Measurements from ENCODE around the gene ACVR2B. TPM values are rescaled to one million over a fixed set of nuclear protein-coding genes. Genes with fewer than 3 reads are reported as not detected.

Gene ACVR2B
- total and polyA plus RNA-seq, 2 of the 13 experiments (the other 11 are each of a cell fraction or from before 2014, with no cell fraction given): 10.0 to 12.7 TPM

- TF ChIP-seq PATZ1 (CRISPR knock-in tag; IDR thresholded peaks at IDR 0.05) (no peak; the same call in 1 of the 2 replicates), ZNF644 (CRISPR knock-in tag; IDR thresholded peaks at IDR 0.05; ENCODE audit: low read depth) (no peak), KMT2A (CRISPR knock-in tag; IDR thresholded peaks at IDR 0.05) (peak; percentile 9), SRSF1 (optimal IDR thresholded peaks at IDR 0.05; ENCODE audit: low read depth, low read length) (no peak), NR2C2 (CRISPR knock-in tag; IDR thresholded peaks at IDR 0.05; ENCODE audit: borderline replicate concordance) (no peak), IRF9 (CRISPR knock-in tag; IDR thresholded peaks at IDR 0.05; ENCODE audit: borderline replicate concordance) (0 out of 2 replicates have a peak, but pooled peaks have one; percentile 6), ELK4 (CRISPR knock-in tag; IDR thresholded peaks at IDR 0.05; ENCODE audit: borderline replicate concordance) (no peak), PRDM10 (CRISPR knock-in tag; IDR thresholded peaks at IDR 0.05; ENCODE audit: low read depth) (no peak), SMYD3 (CRISPR knock-in tag; IDR thresholded peaks at IDR 0.05) (no peak), ZNF350 (CRISPR knock-in tag; IDR thresholded peaks at IDR 0.05; ENCODE audit: borderline replicate concordance, low read depth) (no peak), HNRNPL (IDR thresholded peaks at IDR 0.05; ENCODE audit: low read depth, low read length) (no peak), FOXA1 (IDR thresholded peaks at IDR 0.05) (no peak), FOXA1 (CRISPR knock-in tag; IDR thresholded peaks at IDR 0.05) (no peak), TBX2 (CRISPR knock-in tag; IDR thresholded peaks at IDR 0.05; ENCODE audit: borderline replicate concordance) (no peak), MEF2D (CRISPR knock-in tag; IDR thresholded peaks at IDR 0.05) (0 out of 2 replicates have a peak, but pooled peaks have one; percentile 28), TRAFD1 (CRISPR knock-in tag; IDR thresholded peaks at IDR 0.05; ENCODE audit: borderline replicate concordance) (0 out of 2 replicates have a peak, but pooled peaks have one; percentile 45), ZNF839 (CRISPR knock-in tag; IDR thresholded peaks at IDR 0.05; ENCODE audit: borderline replicate concordance) (no peak), STAG1 (CRISPR knock-in tag; IDR thresholded peaks at IDR 0.05) (0 out of 2 replicates have a peak, but pooled peaks have one; percentile 10), PAF1 (CRISPR knock-in tag; IDR thresholded peaks at IDR 0.05) (no peak)
These were observed 2.1 kb downstream of the ACVR2B start (continued) for GRCh38 chr3:38455639-38456430.

Data from HepG2 (cell line).